Activated T-helper 2 cell treated with anti-CD3 and anti-CD28 coated beads, Interferon-gamma antibody, Interleukin-2, Interleukin-4, amounts not matched to agents 10 μg/mL and 5 μg/mL and 100 μg/mL, durations not matched to agents 14 hours and 24 hours and 36 hours (primary cell): Measurements from ENCODE around the gene AIM2. TPM values are rescaled to one million over a fixed set of nuclear protein-coding genes. Genes with fewer than 3 reads are reported as not detected.

ENCODE experiments used
- DNase-seq: peaks from one replicate; pipeline ENCODE4 v3.0.0; 2021; ENCODE audit warnings: low spot score
- H3K27ac Mint-ChIP-seq: one replicate; pipeline ENCODE4 v1.8.0; 2021; ENCODE audit warnings: mixed read lengths
- H3K27me3 Mint-ChIP-seq: one replicate; pipeline ENCODE4 v1.8.0; 2021; ENCODE audit warnings: low read depth, mixed read lengths
- H3K36me3 Mint-ChIP-seq: one replicate; pipeline ENCODE4 v1.8.0; 2021; ENCODE audit warnings: low read depth, mixed read lengths
- H3K4me1 Mint-ChIP-seq: one replicate; pipeline ENCODE4 v1.8.0; 2021; ENCODE audit warnings: low read depth, mixed read lengths
- H3K4me3 Mint-ChIP-seq: one replicate; pipeline ENCODE4 v1.8.0; 2021; ENCODE audit warnings: low read depth, mild to moderate bottlenecking, moderate library complexity, mixed read lengths
- H3K9me3 Mint-ChIP-seq: one replicate; pipeline ENCODE4 v1.8.0; 2021; ENCODE audit warnings: mixed read lengths
- intact Hi-C: fragments of 100-400 bp; cut with micrococcal nuclease; formaldehyde crosslinking; loops from one replicate; pipeline ENCODE4 v1.15.1; 2023
- total RNA-seq: library from RNA; stranded (reverse); gene quantifications from 2 replicates; pipeline ENCODE4 v1.2.3, GENCODE V29; 2022

AIM2 gene
- total RNA-seq, 1 donor from 2014 or later, result 109 TPM

- H3K4me1 Mint-ChIP-seq, result peaks cover 50% of the 10 kb centered on the region
- no peak overlapping the region for H3K4me3 Mint-ChIP-seq
- peaks cover 2% of the 10 kb centered on the region for H3K27me3 Mint-ChIP-seq
- no peak for DNase-seq
- intact Hi-C loops, result no loop called here
- no peaks in the 10 kb centered on the region for H3K9me3 Mint-ChIP-seq
- peak overlapping the region; percentile 76 for H3K27ac Mint-ChIP-seq
- H3K36me3 Mint-ChIP-seq, result no peaks in the 10 kb centered on the region
Measured at GRCh38 chr1:159090286-159091179, 14.0 kb upstream of the AIM2 start.

DNA sequence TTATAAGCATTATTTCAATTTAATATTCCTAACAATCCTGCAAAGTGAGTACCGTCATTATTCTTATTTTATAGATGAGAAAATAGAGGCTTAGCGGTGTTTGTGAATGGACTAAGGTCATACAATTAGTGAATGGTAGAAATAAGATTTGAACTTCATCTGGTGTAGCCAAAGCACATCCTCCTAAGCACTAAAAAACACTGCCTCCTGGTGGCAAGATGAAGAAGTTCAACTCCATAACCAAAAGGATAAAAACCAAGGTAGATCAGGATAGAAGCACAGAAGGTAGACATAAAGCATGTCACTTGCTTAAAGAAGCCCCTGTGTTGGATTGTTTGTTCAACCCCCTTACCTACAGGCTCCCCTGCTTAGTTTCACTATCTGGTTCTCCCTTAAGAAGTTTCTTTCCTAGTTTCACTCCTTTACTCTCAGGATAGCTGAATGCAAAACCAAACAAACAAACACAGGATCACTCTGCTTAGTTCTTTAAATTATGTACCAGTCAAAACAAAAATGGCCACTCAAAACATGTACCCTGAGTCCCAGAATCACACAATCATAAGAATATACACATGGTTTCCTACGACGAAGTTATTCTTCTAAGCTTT is 12.7 kb upstream of the AIM2 start:
- Mint-ChIP-seq H3K36me3 (no peaks in the 10 kb centered on the region), H3K27ac (peak overlapping the region; percentile 85), H3K9me3 (no peaks in the 10 kb centered on the region), H3K4me3 (no peak overlapping the region), H3K4me1 (peaks cover 50% of the 10 kb centered on the region), H3K27me3 (no peaks in the 10 kb centered on the region)
- intact Hi-C loops, result loop anchor here (1.0 kb wide), 1 partner anchor 80 kb away; the partner anchor contains the start of gene IFI16
- DNase-seq, result no peak

GRCh38 chr1:159088546-159089183 is 12.1 kb upstream of the AIM2 start:
- H3K4me3 Mint-ChIP-seq, result no peak overlapping the region
- no peaks in the 10 kb centered on the region for H3K9me3 Mint-ChIP-seq
- DNase-seq, result no peak
- peaks cover 52% of the 10 kb centered on the region for H3K4me1 Mint-ChIP-seq
- H3K36me3 Mint-ChIP-seq, result no peaks in the 10 kb centered on the region
- H3K27me3 Mint-ChIP-seq, result no peaks in the 10 kb centered on the region
- intact Hi-C loops, result loop anchor here (1.0 kb wide), 2 partner anchors 11 to 79 kb away; partner anchors contain the start of gene IFI16
- H3K27ac Mint-ChIP-seq, result peak overlapping the region; percentile 85

- no peaks in the 10 kb centered on the region for H3K36me3 Mint-ChIP-seq
- H3K27ac Mint-ChIP-seq, result peak overlapping the region; percentile 85
- H3K27me3 Mint-ChIP-seq, result no peaks in the 10 kb centered on the region
- intact Hi-C loops, result loop anchor here (1.0 kb wide), 1 partner anchor 11 kb away; no protein-coding TSS in a partner anchor
- no peaks in the 10 kb centered on the region for H3K9me3 Mint-ChIP-seq
- H3K4me3 Mint-ChIP-seq, result no peak overlapping the region
- peaks cover 52% of the 10 kb centered on the region for H3K4me1 Mint-ChIP-seq
- DNase-seq, result no peak
Measured at GRCh38 chr1:159088050-159088449, 11.5 kb upstream of the AIM2 start.

- DNase-seq, result no peak
- H3K27ac Mint-ChIP-seq, result no peak overlapping the region
- no peaks in the 10 kb centered on the region for H3K9me3 Mint-ChIP-seq
- H3K4me1 Mint-ChIP-seq, result peaks cover 27% of the 10 kb centered on the region
- intact Hi-C loops, result no loop called here
- H3K27me3 Mint-ChIP-seq, result no peaks in the 10 kb centered on the region
- H3K4me3 Mint-ChIP-seq, result no peak overlapping the region
- H3K36me3 Mint-ChIP-seq, result no peaks in the 10 kb centered on the region
Measured at GRCh38 chr1:159084867-159085266, 8.3 kb upstream of the AIM2 start.

DNA sequence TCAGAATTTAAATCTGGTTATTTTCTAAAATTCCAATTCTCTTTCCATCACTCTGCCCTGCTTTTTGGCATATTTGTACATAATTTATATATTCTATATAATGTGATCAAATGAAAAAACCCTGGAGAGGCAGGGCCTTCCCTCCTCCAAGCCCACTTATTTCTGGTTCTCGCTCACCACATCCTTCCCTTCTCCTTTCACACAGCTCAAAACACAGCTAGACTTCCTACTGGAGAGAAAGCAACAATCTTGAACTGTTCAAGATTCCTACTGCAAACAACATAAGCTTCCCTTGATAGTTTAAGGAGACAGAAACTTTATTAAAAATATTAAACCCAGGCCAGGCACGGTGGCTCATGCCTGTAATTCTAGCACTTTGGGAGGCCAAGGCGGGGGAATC is 7.6 kb upstream of the AIM2 start:
- Mint-ChIP-seq H3K4me1 (peaks cover 23% of the 10 kb centered on the region), H3K36me3 (no peaks in the 10 kb centered on the region), H3K4me3 (no peak overlapping the region), H3K27me3 (no peaks in the 10 kb centered on the region), H3K27ac (no peak overlapping the region), H3K9me3 (no peaks in the 10 kb centered on the region)
- no peak for DNase-seq
- intact Hi-C loops, result no loop called here

DNA sequence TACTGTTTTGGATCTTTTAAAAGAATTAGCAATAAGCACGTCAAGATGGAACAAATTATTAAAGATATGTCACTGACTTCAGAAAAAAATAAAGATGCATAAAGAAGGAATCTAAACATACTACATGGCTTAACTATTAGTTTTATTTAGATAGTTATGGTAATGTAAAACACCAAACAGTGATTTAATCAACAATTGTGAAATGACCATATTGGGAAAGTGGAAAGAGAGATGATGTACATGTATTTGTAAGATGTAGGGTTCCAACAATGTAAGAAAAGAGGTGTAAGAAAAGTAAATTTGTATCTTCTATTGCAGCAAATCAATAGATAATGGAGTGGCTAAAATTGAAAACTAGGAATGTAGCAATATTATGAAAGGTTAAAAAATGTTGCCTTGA is 6.4 kb upstream of the AIM2 start:
- intact Hi-C loops, result no loop called here
- Mint-ChIP-seq H3K4me3 (no peak overlapping the region), H3K36me3 (no peaks in the 10 kb centered on the region), H3K27me3 (no peaks in the 10 kb centered on the region), H3K4me1 (peaks cover 17% of the 10 kb centered on the region), H3K9me3 (no peaks in the 10 kb centered on the region), H3K27ac (no peak overlapping the region)
- no peak for DNase-seq

DNA sequence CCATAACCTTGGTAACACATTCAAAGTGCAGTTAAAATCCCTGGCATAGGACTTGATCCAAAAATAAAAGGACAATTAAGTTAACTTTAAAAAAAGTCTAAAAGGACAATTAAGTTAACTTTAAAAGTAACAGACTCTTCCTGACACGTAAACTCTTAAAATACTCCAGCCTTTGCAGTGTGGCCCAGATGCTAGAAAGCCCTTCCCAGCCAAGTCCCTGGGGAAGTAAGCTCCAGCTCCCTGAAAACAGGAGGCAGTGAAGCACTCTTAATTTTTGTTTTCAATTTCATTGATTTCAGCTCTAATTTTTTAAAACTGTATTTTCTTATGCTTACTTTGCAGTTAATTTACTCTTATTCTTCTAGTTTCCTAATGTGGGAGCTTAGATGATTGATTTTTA is 5.1 kb upstream of the AIM2 start:
- DNase-seq, result no peak
- Mint-ChIP-seq H3K27ac (no peak overlapping the region), H3K36me3 (no peaks in the 10 kb centered on the region), H3K4me1 (peaks cover 22% of the 10 kb centered on the region), H3K9me3 (no peaks in the 10 kb centered on the region), H3K27me3 (no peaks in the 10 kb centered on the region), H3K4me3 (no peak overlapping the region)
- intact Hi-C loops, result no loop called here

DNA sequence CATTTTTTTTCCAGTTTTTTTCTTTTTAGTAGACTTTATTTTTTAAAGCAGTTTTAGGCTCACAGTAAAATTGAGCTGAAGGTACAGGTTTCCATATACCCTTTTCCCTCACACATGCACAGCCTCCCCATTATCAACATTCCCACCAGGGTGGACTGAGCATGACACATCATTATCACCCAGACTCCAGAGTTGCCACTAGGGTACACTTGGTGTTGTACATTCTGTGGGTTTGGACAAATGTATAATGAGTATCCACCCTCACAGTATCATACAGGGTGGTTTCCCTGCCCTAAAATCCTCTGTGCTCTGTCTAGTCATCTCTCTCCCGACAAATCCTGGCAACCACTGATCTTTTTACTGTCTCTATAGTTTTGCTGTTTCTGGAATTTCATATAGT is 3.0 kb upstream of the AIM2 start:
- H3K27me3 Mint-ChIP-seq, result no peaks in the 10 kb centered on the region
- H3K36me3 Mint-ChIP-seq, result peaks cover 10% of the 10 kb centered on the region
- H3K4me3 Mint-ChIP-seq, result no peak overlapping the region
- no peak for DNase-seq
- intact Hi-C loops, result loop anchor here (10.0 kb wide), 2 partner anchors 365 to 795 kb away; partner anchors contain the start of gene CD1C
- no peaks in the 10 kb centered on the region for H3K9me3 Mint-ChIP-seq
- H3K27ac Mint-ChIP-seq, result no peak overlapping the region
- H3K4me1 Mint-ChIP-seq, result peaks cover 26% of the 10 kb centered on the region

DNA sequence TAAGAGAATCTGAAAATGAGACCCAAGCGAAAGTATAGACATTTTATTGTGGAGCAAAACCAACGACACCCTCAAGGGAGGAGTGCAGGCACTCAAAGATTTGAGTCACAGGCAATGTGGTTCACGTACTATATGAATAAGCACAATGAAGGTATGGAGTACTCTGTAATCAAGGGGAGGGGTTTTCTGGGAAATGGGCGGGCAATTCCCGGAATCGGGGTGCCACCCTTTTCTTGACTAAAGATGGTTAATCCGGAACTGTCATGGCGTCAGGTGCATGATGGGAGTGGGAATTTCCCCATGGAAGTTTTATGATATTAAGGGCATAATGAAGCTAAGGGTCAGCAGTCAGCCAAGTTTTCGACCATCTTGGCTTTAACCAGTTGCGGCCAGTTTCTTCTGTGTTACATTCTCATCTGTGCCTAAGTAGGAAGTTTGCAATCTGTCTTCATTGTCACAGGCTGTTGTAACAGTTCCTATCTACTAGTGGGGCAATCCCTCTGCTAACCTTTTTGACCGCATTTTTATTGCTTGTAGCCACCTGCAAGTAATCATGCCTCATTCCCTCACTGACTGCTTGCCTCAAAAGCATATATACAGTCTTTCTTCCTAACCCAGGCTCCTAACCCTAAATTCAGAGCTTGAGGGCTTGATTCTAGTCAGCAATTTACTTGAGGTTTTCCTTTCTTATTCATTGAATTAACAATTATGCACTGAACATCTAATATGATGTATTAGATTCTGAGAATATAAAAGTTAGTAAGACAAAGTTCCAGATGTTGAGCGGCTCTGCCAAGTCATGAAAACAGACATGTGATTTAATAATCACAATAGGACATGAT is 775 bp upstream of the AIM2 start:
- peaks cover 23% of the 10 kb centered on the region for H3K36me3 Mint-ChIP-seq
- DNase-seq, result peak; percentile 95
- peaks cover 37% of the 10 kb centered on the region for H3K4me1 Mint-ChIP-seq
- H3K4me3 Mint-ChIP-seq, result peak overlapping the region; percentile 89
- no peaks in the 10 kb centered on the region for H3K27me3 Mint-ChIP-seq
- H3K9me3 Mint-ChIP-seq, result no peaks in the 10 kb centered on the region
- H3K27ac Mint-ChIP-seq, result peak overlapping the region; percentile 98
- intact Hi-C loops, result loop anchor here (1.0 to 10.0 kb wide), 8 partner anchors 11 to 847 kb away; partner anchors contain the start of genes CD1C, IFI16, PYHIN1 and TAGLN2

DNA sequence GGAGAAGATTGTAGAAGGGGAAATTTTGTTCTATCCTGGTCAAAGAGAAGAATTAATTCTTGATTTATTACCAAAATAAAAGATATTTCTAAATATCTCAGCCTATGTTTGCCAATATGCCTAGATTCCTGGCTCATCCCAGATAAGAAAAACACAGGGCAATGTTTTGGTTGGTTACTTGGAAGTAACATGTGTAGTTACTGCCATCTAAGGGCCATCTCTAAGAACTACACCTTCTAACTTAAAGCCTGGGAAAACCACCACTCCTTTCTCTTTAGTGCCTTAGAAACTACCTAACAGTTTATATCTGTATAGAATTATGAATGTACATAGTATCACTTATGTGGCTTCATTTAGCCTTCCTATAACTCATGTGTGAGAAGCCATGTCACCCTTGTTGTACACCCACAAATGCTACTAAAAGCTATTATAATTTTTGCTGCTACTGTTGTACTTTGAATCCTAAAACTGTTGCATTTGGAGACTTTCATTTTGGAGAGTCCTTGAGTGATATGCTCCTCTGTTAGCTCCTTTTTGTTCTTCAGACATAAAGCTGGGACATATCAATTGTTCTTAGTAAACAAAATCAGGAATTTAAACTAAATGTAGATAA is 4.5 kb downstream of the AIM2 start:
- Mint-ChIP-seq H3K9me3 (no peaks in the 10 kb centered on the region), H3K27ac (peak overlapping the region; percentile 78)
- no peak for DNase-seq

DNA sequence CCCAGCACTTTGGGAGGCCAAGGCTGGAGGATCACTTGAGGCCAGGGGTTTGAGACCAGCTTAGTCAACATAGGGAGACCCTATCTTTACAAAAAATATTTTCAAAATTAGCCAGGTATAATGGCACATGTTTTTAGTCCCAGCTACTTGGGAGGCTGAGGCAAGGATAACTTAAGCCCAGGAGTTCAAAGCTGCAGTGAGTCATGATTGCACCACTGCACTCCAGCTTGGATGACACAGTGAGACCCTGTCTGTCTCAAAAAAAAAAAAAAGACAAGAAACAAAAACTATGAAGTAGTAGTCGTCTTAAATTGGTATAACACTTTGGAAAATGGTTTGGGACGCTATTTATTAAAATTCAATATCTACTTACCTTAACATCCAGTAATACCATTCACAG is 7.7 kb downstream of the AIM2 start:
- no peak for DNase-seq
- peaks cover 55% of the 10 kb centered on the region for H3K4me1 Mint-ChIP-seq
- intact Hi-C loops, result loop anchor here (2.0 kb wide), 1 partner anchor 14 kb away; no protein-coding TSS in a partner anchor
- H3K9me3 Mint-ChIP-seq, result no peaks in the 10 kb centered on the region
- H3K4me3 Mint-ChIP-seq, result no peak overlapping the region
- no peaks in the 10 kb centered on the region for H3K27me3 Mint-ChIP-seq
- no peak overlapping the region for H3K27ac Mint-ChIP-seq
- peaks cover 85% of the 10 kb centered on the region for H3K36me3 Mint-ChIP-seq

More for the DNA sequence above, 4.5 kb downstream of the AIM2 start:
- H3K4me3 Mint-ChIP-seq, result peak overlapping the region; percentile 71
- H3K4me1 Mint-ChIP-seq, result peaks cover 54% of the 10 kb centered on the region
- intact Hi-C loops, result loop anchor here (1.0 to 10.0 kb wide), 4 partner anchors 357 to 870 kb away; partner anchors contain the start of gene CD1C
- H3K36me3 Mint-ChIP-seq, result peaks cover 68% of the 10 kb centered on the region
- H3K27me3 Mint-ChIP-seq, result no peaks in the 10 kb centered on the region
